HepG2 (cell line): ENCODE results near the gene SSBP4. TPM values are rescaled to one million over a fixed set of nuclear protein-coding genes. Genes with fewer than 3 reads are reported as not detected.

Experiments
- AGO2 ChIP-seq: fragments of 200-400 bp; formaldehyde crosslinking; optimal IDR thresholded peaks from 2 replicates; pipeline ENCODE3; 2017; ENCODE audit warnings: mild to moderate bottlenecking, low read depth, low read length, moderate library complexity
- HOXA3 ChIP-seq: sonication (generic); formaldehyde crosslinking; IDR thresholded peaks from 2 replicates; pipeline ENCODE4 v1.5.0; 2020; ENCODE audit warnings: missing genetic modification reagents
- MEF2D ChIP-seq: sonication (generic); formaldehyde crosslinking; IDR thresholded peaks from 2 replicates; pipeline ENCODE4 v1.5.1; 2020; ENCODE audit warnings: mild to moderate bottlenecking, missing genetic modification reagents
- MIER3 ChIP-seq: IDR thresholded peaks from 2 replicates; pipeline ENCODE4 v1.6.1; 2016; ENCODE audit warnings: missing compliant biosample characterization, borderline replicate concordance
- PAWR ChIP-seq: sonication (generic); formaldehyde crosslinking; IDR thresholded peaks from 2 replicates; pipeline ENCODE4 v1.4.0; 2020; ENCODE audit warnings: missing genetic modification reagents, mild to moderate bottlenecking, borderline replicate concordance
- PTBP1 ChIP-seq: fragments of 200-400 bp; formaldehyde crosslinking; IDR thresholded peaks from 2 replicates; pipeline ENCODE4 v1.6.1; 2018; ENCODE audit warnings: low read length, low read depth; ENCODE audit not compliant: poor library complexity, severe bottlenecking
- SATB2 ChIP-seq: sonication (generic); formaldehyde crosslinking; IDR thresholded peaks from 2 replicates; pipeline ENCODE4 v1.5.0; 2020; ENCODE audit warnings: missing genetic modification reagents
- YY1 ChIP-seq: IDR thresholded peaks from 2 replicates; pipeline ENCODE4 v1.6.1; 2011; ENCODE audit warnings: low read length, low read depth, moderate library complexity, mild to moderate bottlenecking; ENCODE audit not compliant: insufficient read depth, insufficient replicate concordance
- ZBTB2 ChIP-seq: sonication (generic); formaldehyde crosslinking; IDR thresholded peaks from 2 replicates; pipeline ENCODE4 v1.8.0; 2022; ENCODE audit warnings: low read depth, missing genetic modification reagents
- ZFP36 ChIP-seq: fragments of 150-350 bp; IDR thresholded peaks from 2 replicates; pipeline ENCODE4 v1.6.1; 2018; ENCODE audit warnings: borderline replicate concordance, low read length, low read depth; ENCODE audit not compliant: partially characterized antibody
- ZMAT5 ChIP-seq: sonication (generic); formaldehyde crosslinking; IDR thresholded peaks from 2 replicates; pipeline ENCODE4 v1.5.0; 2020; ENCODE audit warnings: mild to moderate bottlenecking, low read depth, missing genetic modification reagents, borderline replicate concordance
- ZNF224 ChIP-seq: sonication (generic); formaldehyde crosslinking; IDR thresholded peaks from 2 replicates; pipeline ENCODE4 v1.5.0; 2020; ENCODE audit warnings: mild to moderate bottlenecking, missing genetic modification reagents
- ZNF451 ChIP-seq: sonication (generic); formaldehyde crosslinking; IDR thresholded peaks from 2 replicates; pipeline ENCODE4 v1.5.0; 2020; ENCODE audit warnings: mild to moderate bottlenecking, missing genetic modification reagents
- ZNF501 ChIP-seq: sonication (generic); formaldehyde crosslinking; IDR thresholded peaks from 2 replicates; pipeline ENCODE4 v1.5.1; 2020; ENCODE audit warnings: mild to moderate bottlenecking, moderate library complexity, missing genetic modification reagents
- ZNF572 ChIP-seq: sonication (generic); formaldehyde crosslinking; IDR thresholded peaks from 2 replicates; pipeline ENCODE4 v1.5.1; 2020; ENCODE audit warnings: mild to moderate bottlenecking, missing genetic modification reagents
- ZNF609 ChIP-seq: sonication (generic); formaldehyde crosslinking; IDR thresholded peaks from 2 replicates; pipeline ENCODE4 v1.4.0; 2020; ENCODE audit warnings: mild to moderate bottlenecking, missing genetic modification reagents, borderline replicate concordance
- ZNF639 ChIP-seq: conservative IDR thresholded peaks from 2 replicates; pipeline ENCODE4 v1.6.1; 2018; ENCODE audit warnings: missing genetic modification reagents
- ZNF691 ChIP-seq: sonication (generic); formaldehyde crosslinking; IDR thresholded peaks from 2 replicates; pipeline ENCODE4 v1.4.0; 2020; ENCODE audit warnings: missing genetic modification reagents, low read depth, mild to moderate bottlenecking, borderline replicate concordance
- ZNF775 ChIP-seq: sonication (generic); formaldehyde crosslinking; IDR thresholded peaks from 2 replicates; pipeline ENCODE4 v1.4.0; 2020; ENCODE audit warnings: missing genetic modification reagents, mild to moderate bottlenecking, moderate library complexity, borderline replicate concordance
- polyA plus RNA-seq, 8 experiments: library from polyadenylated mRNA; depleted of rRNA in 3 of 8; stranded (reverse) in 7 of 8; unstranded in 1 of 8; fragments of >200 nt; fragmentation: Illumina TruSeq in 4 of 8; extraction: Trizol in 4 of 8; gene quantifications; 2 replicates each; pipeline versions ENCODE4 v1.2.1 to v1.2.3, GENCODE V29; 2011 to 2016; ENCODE audit warnings: low read depth in 4 of 8, missing spikeins in 1 of 8, mixed read lengths in 1 of 8; ENCODE audit not compliant: insufficient read depth in 1 of 8
- total RNA-seq, 5 experiments: library from RNA; depleted of rRNA; stranded (reverse); fragments of >200 nt; fragmentation: Illumina TruSeq; extraction: Trizol; gene quantifications; 2 replicates each; pipeline ENCODE4 v1.2.3, GENCODE V29; 2016; ENCODE audit warnings: low read depth in 1 of 5

SSBP4 gene
- total and polyA plus RNA-seq, 2 of the 13 experiments (the other 11 are each of a cell fraction or from before 2014, with no cell fraction given) = 20.8 to 39.5 TPM

GRCh38 chr19:18379803-18380747 is 39.1 kb upstream of the SSBP4 start (continued):
- TF ChIP-seq HOXA3 (CRISPR knock-in tag) = peak; percentile 99
- no peak for TF ChIP-seq SATB2 (CRISPR knock-in tag)
- peak; percentile 97 for TF ChIP-seq ZNF609 (CRISPR knock-in tag)
- TF ChIP-seq ZNF691 (CRISPR knock-in tag) = peak; percentile 52; the same call in 1 of the 2 replicates
- TF ChIP-seq MEF2D = peak; percentile 97
- peak; percentile 86 for TF ChIP-seq ZNF501 (CRISPR knock-in tag)
- TF ChIP-seq ZMAT5 (CRISPR knock-in tag) = no peak
- TF ChIP-seq PAWR = peak; percentile 49; the same call in 1 of the 2 replicates
- peak; percentile 53 for TF ChIP-seq ZBTB2
- no peak for TF ChIP-seq ZNF451 (CRISPR knock-in tag)
- no peak; the same call in 1 of the 2 replicates for TF ChIP-seq ZNF572 (CRISPR knock-in tag)
- TF ChIP-seq YY1 = peak; percentile 61
- peak; percentile 92; the same call in 1 of the 2 replicates for TF ChIP-seq ZNF775 (CRISPR knock-in tag)
- no peak for TF ChIP-seq ZFP36
- TF ChIP-seq MIER3 = peak; percentile 95
- no peak; the same call in 1 of the 2 replicates for TF ChIP-seq ZNF639 (CRISPR knock-in tag)
- no peak for TF ChIP-seq ZNF224 (CRISPR knock-in tag)
- no peak for TF ChIP-seq AGO2
- no peak for TF ChIP-seq PTBP1
